GM23338 (cell line): ENCODE measurements around the gene CFAP57. TPM values are rescaled to one million over a fixed set of nuclear protein-coding genes. Genes with fewer than 3 reads are reported as not detected.

Experiments used
- JUNB ChIP-seq: IDR thresholded peaks from one replicate; pipeline ENCODE4 v1.6.1; 2016; ENCODE audit warnings: antibody characterized with exemption; ENCODE audit not compliant: unreplicated experiment
- NANOG ChIP-seq: IDR thresholded peaks from 2 replicates; pipeline ENCODE4 v1.6.1; 2016; ENCODE audit warnings: antibody characterized with exemption, borderline replicate concordance
- POLR2AphosphoS5 ChIP-seq: IDR thresholded peaks from 2 replicates; pipeline ENCODE4 v1.6.1; 2016; ENCODE audit warnings: antibody characterized with exemption, low read depth
- REST ChIP-seq: IDR thresholded peaks from one replicate; pipeline ENCODE4 v1.6.1; 2018; ENCODE audit warnings: antibody characterized with exemption; ENCODE audit not compliant: unreplicated experiment
- STAT1 ChIP-seq: IDR thresholded peaks from one replicate; pipeline ENCODE4 v1.6.1; 2016; ENCODE audit warnings: antibody characterized with exemption; ENCODE audit not compliant: unreplicated experiment
- ZNF114 ChIP-seq: fragments of 250-450 bp; sonication (Bioruptor Pico); IDR thresholded peaks from 2 replicates; pipeline ENCODE4 v1.5.0; 2020; ENCODE audit warnings: mild to moderate bottlenecking, moderate library complexity
- ZNF331 ChIP-seq: fragments of 250-450 bp; sonication (Bioruptor Pico); IDR thresholded peaks from 2 replicates; pipeline ENCODE4 v1.5.0; 2020; ENCODE audit warnings: low read depth, mild to moderate bottlenecking, moderate library complexity
- ZNF462 ChIP-seq: fragments of 250-450 bp; sonication (Bioruptor Pico); IDR thresholded peaks from 2 replicates; pipeline ENCODE4 v1.5.0; 2020; ENCODE audit warnings: mild to moderate bottlenecking, moderate library complexity
- polyA plus RNA-seq: library from polyadenylated mRNA; unstranded; fragments of >200 nt; fragmentation: Nextera tagmentation; extraction: Ambion mirVana; gene quantifications from 2 replicates; pipeline ENCODE4 v1.2.1, GENCODE V29; 2016
- total RNA-seq: library from RNA; depleted of rRNA; stranded (reverse); fragments of >200 nt; shearing (Covaris generic); gene quantifications from 2 replicates; pipeline ENCODE4 v1.2.3, GENCODE V29; 2014

The CFAP57 gene
- total and polyA plus RNA-seq, 2 experiments from 2014 or later = 0.37 to 0.38 TPM

GRCh38 chr1:43267291-43267805 is 95.2 kb downstream of the CFAP57 start (continued):
- no peak for TF ChIP-seq ZNF462
- TF ChIP-seq NANOG = no peak
- TF ChIP-seq REST = no peak
- TF ChIP-seq POLR2AphosphoS5 = no peak
- no peak for TF ChIP-seq STAT1
- TF ChIP-seq ZNF331 (CRISPR knock-in tag) = no peak
- no peak for TF ChIP-seq JUNB
- no peak for TF ChIP-seq ZNF114
